ENCODE data around the gene GPR62.

The GPR62 gene

GRCh38 chr3:51961011-51961410 lies 5.8 kb downstream of the GPR62 start:
- no peak for DNase-seq
- intact Hi-C loops (cut with DNase I; ENCODE audit: low total_unique reads), result no loop called here
- Histone ChIP-seq H3K4me1 (peaks cover 0 to 34% (median 23%) of the 10 kb centered on the region in 4 donors), H3K27me3 (no peaks in the 10 kb centered on the region), H3K27ac (no peak overlapping the region), H3K36me3 (peaks cover 0 to 44% (median 27%) of the 10 kb centered on the region in 3 donors), H3K9me3 (no peaks in the 10 kb centered on the region), H3K4me3 (no peak overlapping the region)
- TF ChIP-seq, protein P1, sequence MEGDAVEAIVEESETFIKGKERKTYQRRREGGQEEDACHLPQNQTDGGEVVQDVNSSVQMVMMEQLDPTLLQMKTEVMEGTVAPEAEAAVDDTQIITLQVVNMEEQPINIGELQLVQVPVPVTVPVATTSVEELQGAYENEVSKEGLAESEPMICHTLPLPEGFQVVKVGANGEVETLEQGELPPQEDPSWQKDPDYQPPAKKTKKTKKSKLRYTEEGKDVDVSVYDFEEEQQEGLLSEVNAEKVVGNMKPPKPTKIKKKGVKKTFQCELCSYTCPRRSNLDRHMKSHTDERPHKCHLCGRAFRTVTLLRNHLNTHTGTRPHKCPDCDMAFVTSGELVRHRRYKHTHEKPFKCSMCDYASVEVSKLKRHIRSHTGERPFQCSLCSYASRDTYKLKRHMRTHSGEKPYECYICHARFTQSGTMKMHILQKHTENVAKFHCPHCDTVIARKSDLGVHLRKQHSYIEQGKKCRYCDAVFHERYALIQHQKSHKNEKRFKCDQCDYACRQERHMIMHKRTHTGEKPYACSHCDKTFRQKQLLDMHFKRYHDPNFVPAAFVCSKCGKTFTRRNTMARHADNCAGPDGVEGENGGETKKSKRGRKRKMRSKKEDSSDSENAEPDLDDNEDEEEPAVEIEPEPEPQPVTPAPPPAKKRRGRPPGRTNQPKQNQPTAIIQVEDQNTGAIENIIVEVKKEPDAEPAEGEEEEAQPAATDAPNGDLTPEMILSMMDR (IDR thresholded peaks at IDR 0.05), result no peak

- intact Hi-C loops (cut with DNase I; ENCODE audit: low total_unique reads), result no loop called here
- peaks cover 0 to 36% (median 24%) of the 10 kb centered on the region in 4 donors for H3K4me1 ChIP-seq
Measured at GRCh38 chr3:51961602-51962569, 6.7 kb downstream of the GPR62 start.

GRCh38 chr3:51962854-51963530 lies 7.8 kb downstream of the GPR62 start:
- Histone ChIP-seq H3K4me3 (no peak overlapping the region), H3K27me3 (no peaks in the 10 kb centered on the region), H3K9me3 (no peaks in the 10 kb centered on the region), H3K4me1 (peaks cover 0 to 41% (median 27%) of the 10 kb centered on the region in 4 donors), H3K27ac (no peak overlapping the region), H3K36me3 (peaks cover 0 to 35% (median 27%) of the 10 kb centered on the region in 3 donors)
- intact Hi-C loops (cut with DNase I; ENCODE audit: low total_unique reads), result no loop called here
- TF ChIP-seq, protein P1 (IDR thresholded peaks at IDR 0.05), result no peak
- no peak for DNase-seq

More at GRCh38 chr3:51961602-51962569, 6.7 kb downstream of the GPR62 start:
- H3K4me3 ChIP-seq, result no peak overlapping the region
- no peak overlapping the region for H3K27ac ChIP-seq
- no peaks in the 10 kb centered on the region for H3K9me3 ChIP-seq
- no peak for DNase-seq
- TF ChIP-seq, protein P1 (IDR thresholded peaks at IDR 0.05), result no peak
- no peaks in the 10 kb centered on the region for H3K27me3 ChIP-seq
- H3K36me3 ChIP-seq, result peaks cover 0 to 44% (median 27%) of the 10 kb centered on the region in 3 donors

- peaks cover 0 to 49% (median 32%) of the 10 kb centered on the region in 4 donors for H3K4me1 ChIP-seq
Measured at GRCh38 chr3:51963951-51964451, 8.8 kb downstream of the GPR62 start.

DNA sequence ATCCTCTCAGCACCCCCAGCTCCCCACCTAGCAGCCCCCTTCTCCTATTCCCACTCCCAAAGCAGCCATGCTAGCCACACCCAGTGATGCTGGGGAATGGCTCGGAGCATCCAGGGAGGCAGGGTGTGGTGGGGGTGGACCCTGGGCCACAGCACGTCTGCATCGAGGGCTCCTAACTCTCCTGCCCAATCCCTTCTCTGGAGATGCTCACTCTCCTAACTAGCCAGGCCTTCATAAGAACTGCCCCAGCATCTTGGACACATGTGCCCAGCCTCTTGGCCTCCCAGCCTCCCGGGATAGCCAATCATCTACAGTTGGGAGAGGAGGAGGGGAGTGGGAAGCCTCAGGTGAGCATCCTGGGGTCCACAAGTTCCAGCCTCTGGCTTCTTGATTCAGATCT lies 9.3 kb downstream of the GPR62 start:
- TF ChIP-seq, protein P1 (IDR thresholded peaks at IDR 0.05), result no peak
- DNase-seq, result no peak
- H3K4me3 ChIP-seq, result no peak overlapping the region
- no peak overlapping the region for H3K27ac ChIP-seq
- intact Hi-C loops (cut with DNase I; ENCODE audit: low total_unique reads), result no loop called here
- H3K9me3 ChIP-seq, result no peaks in the 10 kb centered on the region
- no peaks in the 10 kb centered on the region for H3K27me3 ChIP-seq
- H3K36me3 ChIP-seq, result peaks cover 0 to 20% (median 16%) of the 10 kb centered on the region in 3 donors
- H3K4me1 ChIP-seq, result peaks cover 0 to 49% (median 32%) of the 10 kb centered on the region in 4 donors

More at GRCh38 chr3:51963951-51964451, 8.8 kb downstream of the GPR62 start:
- H3K27me3 ChIP-seq, result no peaks in the 10 kb centered on the region
- H3K4me3 ChIP-seq, result no peak overlapping the region
- H3K9me3 ChIP-seq, result no peaks in the 10 kb centered on the region
- peaks cover 0 to 25% (median 21%) of the 10 kb centered on the region in 3 donors for H3K36me3 ChIP-seq
- DNase-seq, result no peak
- H3K27ac ChIP-seq, result no peak overlapping the region
- TF ChIP-seq, protein P1 (IDR thresholded peaks at IDR 0.05), result no peak
- intact Hi-C loops (cut with DNase I; ENCODE audit: low total_unique reads), result no loop called here
